ENCODE measurements around the gene SEC16A.

SEC16A gene

DNA sequence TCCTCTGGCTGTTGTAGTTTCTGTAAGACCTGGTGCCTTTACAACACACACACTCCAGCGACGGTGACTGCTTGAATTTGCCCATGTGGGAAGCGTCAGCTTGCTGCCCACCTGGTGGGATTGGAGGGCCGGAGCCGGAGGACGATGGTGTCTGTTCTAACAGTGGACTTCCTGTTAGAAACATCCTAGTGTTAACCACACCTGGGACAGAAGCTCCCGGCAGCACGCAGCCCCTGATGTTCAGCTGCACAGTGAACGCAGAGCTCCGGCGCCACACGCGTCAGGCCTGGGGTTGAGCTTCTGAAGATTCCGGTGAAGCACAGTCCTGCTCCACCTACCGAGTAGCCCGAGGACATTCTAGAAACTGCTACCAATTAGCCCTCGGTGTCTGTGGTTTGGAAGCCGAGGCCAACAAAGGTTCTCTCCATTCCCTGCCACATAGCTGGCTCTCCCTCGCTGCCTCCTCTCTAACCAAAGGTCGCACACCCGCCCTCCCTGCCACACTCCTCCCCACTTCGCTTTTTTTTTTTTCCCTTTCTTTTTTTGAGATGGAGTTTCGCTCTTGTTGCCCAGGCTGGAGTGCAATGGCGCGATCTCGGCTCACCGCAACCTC, 58.0 kb downstream of the SEC16A start:
- TF ChIP-seq, protein P1, sequence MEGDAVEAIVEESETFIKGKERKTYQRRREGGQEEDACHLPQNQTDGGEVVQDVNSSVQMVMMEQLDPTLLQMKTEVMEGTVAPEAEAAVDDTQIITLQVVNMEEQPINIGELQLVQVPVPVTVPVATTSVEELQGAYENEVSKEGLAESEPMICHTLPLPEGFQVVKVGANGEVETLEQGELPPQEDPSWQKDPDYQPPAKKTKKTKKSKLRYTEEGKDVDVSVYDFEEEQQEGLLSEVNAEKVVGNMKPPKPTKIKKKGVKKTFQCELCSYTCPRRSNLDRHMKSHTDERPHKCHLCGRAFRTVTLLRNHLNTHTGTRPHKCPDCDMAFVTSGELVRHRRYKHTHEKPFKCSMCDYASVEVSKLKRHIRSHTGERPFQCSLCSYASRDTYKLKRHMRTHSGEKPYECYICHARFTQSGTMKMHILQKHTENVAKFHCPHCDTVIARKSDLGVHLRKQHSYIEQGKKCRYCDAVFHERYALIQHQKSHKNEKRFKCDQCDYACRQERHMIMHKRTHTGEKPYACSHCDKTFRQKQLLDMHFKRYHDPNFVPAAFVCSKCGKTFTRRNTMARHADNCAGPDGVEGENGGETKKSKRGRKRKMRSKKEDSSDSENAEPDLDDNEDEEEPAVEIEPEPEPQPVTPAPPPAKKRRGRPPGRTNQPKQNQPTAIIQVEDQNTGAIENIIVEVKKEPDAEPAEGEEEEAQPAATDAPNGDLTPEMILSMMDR (IDR thresholded peaks at IDR 0.05; ENCODE audit: low read length, missing control alignments): no peak
- no peak for DNase-seq (ENCODE audit: low read depth)
- no peak overlapping the region for H3K4me3 ChIP-seq (replicated peaks; ENCODE audit: low read depth, low read length)

DNA sequence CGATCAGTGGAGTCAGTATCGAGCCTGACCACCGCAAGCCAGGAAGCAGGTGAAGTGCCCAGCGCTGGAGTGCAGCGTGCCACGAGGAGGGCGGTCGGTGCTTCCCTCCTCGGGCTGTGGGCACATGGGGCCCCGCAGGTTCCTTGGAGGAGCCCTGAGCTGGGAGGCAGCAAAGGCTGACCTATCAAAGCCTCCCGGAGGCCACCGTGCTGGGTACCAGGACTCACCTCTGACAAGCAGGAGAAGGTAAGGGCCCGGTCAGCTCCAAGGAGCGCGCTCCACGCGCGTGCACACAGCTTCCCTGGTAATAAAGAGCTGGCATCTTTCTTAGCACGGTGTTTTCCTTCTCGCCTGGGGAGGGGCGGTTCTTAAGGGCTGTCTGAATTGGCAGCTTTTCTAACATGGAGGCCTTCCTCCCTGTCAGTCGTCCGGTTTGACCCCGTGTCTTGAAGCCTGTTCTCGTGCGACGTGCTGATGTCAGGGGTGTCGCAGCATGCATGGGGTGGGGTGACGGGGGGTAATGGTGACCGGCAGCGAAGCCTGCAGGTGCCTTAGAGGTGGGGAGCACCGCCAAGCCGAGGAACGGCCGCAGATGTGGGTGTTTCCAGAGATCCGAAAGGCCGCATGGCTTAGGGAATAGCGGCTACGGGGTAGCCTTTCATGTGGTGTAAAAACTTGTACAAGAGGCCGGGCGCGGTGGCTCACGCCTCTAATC, 59.3 kb downstream of the SEC16A start:
- no peak for DNase-seq (ENCODE audit: low read depth)
- no peak overlapping the region for H3K4me3 ChIP-seq (replicated peaks; ENCODE audit: low read depth, low read length)
- TF ChIP-seq, protein P1 (IDR thresholded peaks at IDR 0.05; ENCODE audit: low read length, missing control alignments): no peak

DNA sequence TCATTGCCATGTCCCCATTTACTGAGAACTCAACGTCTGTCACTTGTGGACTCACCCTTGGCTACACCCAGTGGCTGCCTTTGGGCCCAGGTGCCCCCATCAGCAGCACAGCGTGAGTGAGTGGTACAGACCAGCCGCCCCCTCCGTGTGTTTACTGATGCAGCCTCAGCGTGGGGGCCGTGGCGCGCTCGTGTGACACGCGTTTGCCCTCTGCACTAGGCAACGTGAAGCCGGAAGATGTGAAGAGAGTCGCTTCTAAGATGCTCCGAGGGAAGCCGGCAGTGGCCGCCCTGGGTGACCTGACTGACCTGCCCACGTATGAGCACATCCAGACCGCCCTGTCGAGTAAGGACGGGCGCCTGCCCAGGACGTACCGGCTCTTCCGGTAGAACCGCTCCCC, 60.0 kb downstream of the SEC16A start:
- TF ChIP-seq, protein P1 (IDR thresholded peaks at IDR 0.05; ENCODE audit: low read length, missing control alignments): no peak
- DNase-seq (ENCODE audit: low read depth): no peak
- H3K4me3 ChIP-seq (replicated peaks; ENCODE audit: low read depth, low read length): no peak overlapping the region

DNA sequence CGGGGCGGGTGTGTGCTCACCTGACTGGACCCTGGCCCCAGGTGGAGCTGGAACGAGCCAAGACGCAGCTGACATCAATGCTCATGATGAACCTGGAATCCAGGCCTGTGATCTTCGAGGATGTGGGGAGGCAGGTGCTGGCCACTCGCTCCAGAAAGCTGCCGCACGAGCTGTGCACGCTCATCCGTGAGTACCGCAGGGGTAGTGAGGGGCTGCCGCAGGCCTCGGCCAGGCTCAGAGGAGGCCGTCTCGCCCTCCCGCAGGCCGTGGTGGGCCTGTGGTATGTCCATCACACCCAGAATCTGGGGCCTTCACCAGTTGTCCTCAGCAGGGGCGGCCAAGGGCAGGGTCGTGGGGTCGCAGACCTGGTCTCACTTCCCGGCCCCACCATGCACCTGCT, 61.0 kb downstream of the SEC16A start:
- H3K4me3 ChIP-seq (replicated peaks; ENCODE audit: low read depth, low read length): no peak overlapping the region
- DNase-seq (ENCODE audit: low read depth): no peak
- TF ChIP-seq, protein P1 (IDR thresholded peaks at IDR 0.05; ENCODE audit: low read length, missing control alignments): no peak

DNA sequence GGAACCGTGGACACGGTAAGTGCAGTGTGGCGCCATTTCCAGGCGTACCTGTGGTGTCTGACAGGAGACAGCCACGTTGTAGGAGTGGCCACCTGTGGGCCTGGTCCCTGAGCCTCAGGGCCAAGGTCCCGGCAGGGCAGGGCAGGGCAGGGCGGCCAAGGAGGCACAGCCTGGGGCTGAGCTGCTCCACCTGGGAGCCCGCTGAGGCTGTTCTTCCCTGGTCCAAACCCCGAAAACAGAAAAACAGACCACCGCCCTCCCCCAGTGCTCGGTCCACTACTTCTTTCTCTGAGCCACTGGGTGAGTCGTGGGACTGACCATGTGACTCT, 63.8 kb downstream of the SEC16A start:
- TF ChIP-seq, protein P1 (IDR thresholded peaks at IDR 0.05; ENCODE audit: low read length, missing control alignments): no peak
- no peak for DNase-seq (ENCODE audit: low read depth)
- no peak overlapping the region for H3K4me3 ChIP-seq (replicated peaks; ENCODE audit: low read depth, low read length)

DNA sequence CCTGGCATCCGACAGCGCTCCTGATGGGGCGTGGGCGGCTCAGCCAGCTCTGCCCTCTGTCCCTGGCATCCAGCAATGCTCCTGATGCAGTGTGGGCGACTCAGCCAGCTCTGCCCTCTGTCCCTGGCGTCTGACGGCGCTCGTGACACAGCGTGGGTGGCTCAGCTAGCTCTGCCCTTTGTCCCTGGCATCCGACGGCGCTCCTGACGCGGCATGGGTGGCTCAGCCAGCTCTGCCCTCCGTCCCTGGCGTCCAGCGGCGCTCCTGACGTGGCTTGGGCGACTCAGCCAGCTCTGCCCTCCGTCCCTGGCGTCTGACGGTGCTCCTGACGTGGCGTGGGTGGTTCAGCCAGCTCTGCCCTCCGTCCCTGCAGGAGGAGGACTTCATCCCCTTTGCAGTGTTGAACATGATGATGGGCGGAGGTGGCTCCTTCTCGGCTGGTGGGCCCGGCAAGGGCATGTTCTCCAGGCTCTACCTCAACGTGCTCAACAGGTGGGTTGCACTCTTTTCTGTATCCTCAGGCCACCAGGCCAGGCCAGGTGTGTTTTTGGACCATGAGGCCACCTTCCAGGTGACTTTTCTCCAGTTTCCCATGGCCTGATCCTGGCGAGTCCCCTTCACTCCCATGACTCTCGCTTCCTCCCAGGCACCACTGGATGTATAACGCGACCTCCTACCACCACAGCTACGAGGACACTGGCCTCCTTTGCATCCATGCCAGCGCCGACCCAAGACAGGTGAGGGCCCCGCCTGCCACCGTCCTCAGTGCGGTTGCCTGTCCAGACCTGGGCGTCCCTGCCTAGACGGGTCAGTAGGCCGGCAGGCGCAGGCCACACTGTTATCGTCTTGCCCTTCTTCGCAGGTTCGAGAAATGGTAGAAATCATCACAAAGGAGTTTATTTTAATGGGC, 64.4 kb downstream of the SEC16A start:
- H3K4me3 ChIP-seq (replicated peaks; ENCODE audit: low read depth, low read length): no peak overlapping the region
- TF ChIP-seq, protein P1 (IDR thresholded peaks at IDR 0.05; ENCODE audit: low read length, missing control alignments): no peak
- DNase-seq (ENCODE audit: low read depth): no peak

All from fibroblast of pulmonary artery (primary cell).